IPS DF 6.9 (cell line): ENCODE data around the gene PON1.

Experiments used
- DNase-seq: peaks from one replicate; pipeline ENCODE4 v3.0.0-alpha.2; 2013; ENCODE audit warnings: low read depth, low spot score
- H3K27ac ChIP-seq: one replicate; pipeline ENCODE4 v1.5.1; 2013; ENCODE audit warnings: low read length, control low read depth
- H3K27me3 ChIP-seq: 2 replicates; pipeline ENCODE4 v1.6.1; 2013; ENCODE audit warnings: mild to moderate bottlenecking, low read length; ENCODE audit not compliant: control insufficient read depth, insufficient read depth
- H3K36me3 ChIP-seq: 2 replicates; pipeline ENCODE4 v1.6.1; 2013; ENCODE audit warnings: low read length; ENCODE audit not compliant: control insufficient read depth, insufficient read depth
- H3K4me1 ChIP-seq: 2 replicates; pipeline ENCODE4 v1.6.1; 2013; ENCODE audit warnings: low read length; ENCODE audit not compliant: control insufficient read depth, insufficient read depth
- H3K4me3 ChIP-seq: 2 replicates; pipeline ENCODE4 v1.5.1; 2013; ENCODE audit warnings: mild to moderate bottlenecking, low read length
- H3K9me3 ChIP-seq: 2 replicates; pipeline ENCODE4 v1.6.1; 2013; ENCODE audit warnings: low read length, inconsistent platforms; ENCODE audit not compliant: control insufficient read depth, insufficient read depth
- WGBS: extraction: QIAGEN DNeasy Blood & Tissue Kit; methylation state at CpG from one replicate; pipeline ENCODE4 v1.1.7; 2013; ENCODE audit warnings: mixed read lengths, missing lambda C conversion rate; ENCODE audit not compliant: insufficient read length, insufficient coverage; 5-methylcytosine and 5-hydroxymethylcytosine counted together

The PON1 gene

DNA sequence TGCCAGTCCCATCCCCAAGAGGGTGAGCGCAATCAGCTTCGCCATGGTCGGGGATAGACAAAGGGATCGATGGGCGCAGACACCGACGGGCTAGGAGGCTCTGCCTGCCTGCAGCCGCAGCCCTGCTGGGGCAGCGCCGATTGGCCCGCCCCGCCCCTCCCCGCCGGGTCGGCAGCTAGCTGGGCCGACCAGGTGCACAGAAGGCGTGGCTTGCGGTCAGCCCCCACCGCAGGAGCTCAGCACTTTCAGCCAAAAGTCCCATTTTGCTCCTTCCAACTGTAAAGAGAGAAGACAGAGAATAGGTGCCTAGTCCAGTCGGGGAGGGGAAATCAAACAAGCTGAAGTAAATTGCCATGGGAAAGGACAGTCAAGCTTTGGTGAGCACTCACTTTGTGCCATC, at the start of gene PON1:
Gene PON1 (minus strand): TSS at position 102 of the 400 bp plus-strand sequence. CDS start 57 bp downstream, at position 45.
- Histone ChIP-seq H3K27me3 (no peaks in the 10 kb centered on the region), H3K4me1 (no peaks in the 10 kb centered on the region), H3K27ac (no peak within 1 kb of the TSS), H3K36me3 (no peaks in the 10 kb centered on the region), H3K4me3 (no peak within 1 kb of the TSS), H3K9me3 (no peaks in the 10 kb centered on the region)
- no peak for DNase-seq
- WGBS, result no CpG with 5 or more reads among the region's 20 CpGs

- H3K4me3 ChIP-seq, result no peak overlapping the region
- H3K27ac ChIP-seq, result no peak overlapping the region
- WGBS, result no CpG with 5 or more reads among the region's 4 CpGs
- H3K27me3 ChIP-seq, result no peaks in the 10 kb centered on the region
- DNase-seq, result no peak
- H3K36me3 ChIP-seq, result no peaks in the 10 kb centered on the region
- H3K4me1 ChIP-seq, result no peaks in the 10 kb centered on the region
- H3K9me3 ChIP-seq, result no peaks in the 10 kb centered on the region; the same call in 1 of the 2 replicates
These were observed 49.0 kb upstream of the PON1 start for GRCh38 chr7:95373323-95373722.

DNA sequence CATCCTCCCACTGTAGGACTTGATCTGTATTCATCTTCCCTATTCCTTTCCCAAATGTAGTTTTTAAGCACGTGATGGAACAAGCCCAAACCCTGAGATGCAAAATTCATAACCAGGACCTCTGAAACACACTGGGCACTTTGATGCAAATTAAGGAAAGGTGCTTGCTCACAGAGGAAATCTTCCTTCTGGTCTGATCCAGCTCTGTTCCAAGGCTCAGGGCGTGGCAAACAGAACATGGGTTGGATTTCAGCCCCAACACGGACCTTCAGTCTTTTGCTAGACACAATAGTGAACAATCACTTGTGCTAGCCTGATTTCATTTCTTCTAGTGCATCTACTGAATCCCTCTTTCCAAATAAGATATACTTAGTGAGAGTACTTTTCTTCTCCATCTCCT, 43.9 kb upstream of the PON1 start:
- Histone ChIP-seq H3K36me3 (no peaks in the 10 kb centered on the region), H3K4me1 (no peaks in the 10 kb centered on the region), H3K4me3 (no peak overlapping the region), H3K27me3 (no peaks in the 10 kb centered on the region; the same call in 1 of the 2 replicates), H3K27ac (no peak overlapping the region), H3K9me3 (no peaks in the 10 kb centered on the region)
- no CpG with 5 or more reads among the region's 3 CpGs for WGBS
- DNase-seq, result no peak

DNA sequence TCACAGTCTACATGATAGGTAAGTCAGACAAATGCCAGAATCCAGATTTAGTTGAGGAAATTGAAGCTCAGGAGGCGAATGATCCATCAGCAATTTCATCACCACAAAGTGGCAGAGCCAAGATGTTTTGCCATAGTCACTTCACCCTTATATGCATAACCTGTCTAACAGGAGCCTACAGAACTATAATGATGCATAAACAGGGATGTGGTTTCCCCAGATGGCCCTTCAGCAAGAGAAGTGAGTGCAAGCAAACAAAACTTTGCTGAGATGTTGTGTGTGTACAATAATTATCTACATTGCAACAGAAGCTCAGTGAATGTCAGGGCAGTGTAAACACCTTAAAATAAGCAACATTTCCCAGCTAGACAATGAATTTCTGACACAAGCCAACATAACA, 43.3 kb upstream of the PON1 start:
- no peaks in the 10 kb centered on the region for H3K9me3 ChIP-seq
- no peak overlapping the region for H3K27ac ChIP-seq
- H3K4me3 ChIP-seq, result no peak overlapping the region
- no peak for DNase-seq
- no peaks in the 10 kb centered on the region for H3K36me3 ChIP-seq
- H3K27me3 ChIP-seq, result no peaks in the 10 kb centered on the region; the same call in 1 of the 2 replicates
- no CpG with 5 or more reads among the region's 1 CpG for WGBS
- no peaks in the 10 kb centered on the region for H3K4me1 ChIP-seq

GRCh38 chr7:95365151-95365550, 40.8 kb upstream of the PON1 start:
- H3K36me3 ChIP-seq, result no peaks in the 10 kb centered on the region
- H3K27ac ChIP-seq, result no peak overlapping the region
- no peaks in the 10 kb centered on the region for H3K9me3 ChIP-seq
- no peaks in the 10 kb centered on the region; the same call in 1 of the 2 replicates for H3K27me3 ChIP-seq
- no peak overlapping the region for H3K4me3 ChIP-seq
- DNase-seq, result no peak
- WGBS, result no CpG with 5 or more reads among the region's 1 CpG
- H3K4me1 ChIP-seq, result no peaks in the 10 kb centered on the region

- H3K27ac ChIP-seq, result no peak overlapping the region
- H3K27me3 ChIP-seq, result no peaks in the 10 kb centered on the region
- no peak overlapping the region for H3K4me3 ChIP-seq
- no peak for DNase-seq
- WGBS, result no CpG with 5 or more reads among the region's 3 CpGs
- H3K36me3 ChIP-seq, result no peaks in the 10 kb centered on the region
- H3K9me3 ChIP-seq, result no peaks in the 10 kb centered on the region
- H3K4me1 ChIP-seq, result no peaks in the 10 kb centered on the region
These were observed 33.3 kb upstream of the PON1 start for GRCh38 chr7:95357623-95358022.

GRCh38 chr7:95342642-95343307, 18.4 kb upstream of the PON1 start:
- Histone ChIP-seq H3K36me3 (no peaks in the 10 kb centered on the region), H3K9me3 (no peaks in the 10 kb centered on the region), H3K4me3 (no peak overlapping the region), H3K27me3 (no peaks in the 10 kb centered on the region), H3K27ac (no peak overlapping the region), H3K4me1 (no peaks in the 10 kb centered on the region; the same call in 1 of the 2 replicates)
- no CpG with 5 or more reads among the region's 4 CpGs for WGBS
- no peak for DNase-seq

DNA sequence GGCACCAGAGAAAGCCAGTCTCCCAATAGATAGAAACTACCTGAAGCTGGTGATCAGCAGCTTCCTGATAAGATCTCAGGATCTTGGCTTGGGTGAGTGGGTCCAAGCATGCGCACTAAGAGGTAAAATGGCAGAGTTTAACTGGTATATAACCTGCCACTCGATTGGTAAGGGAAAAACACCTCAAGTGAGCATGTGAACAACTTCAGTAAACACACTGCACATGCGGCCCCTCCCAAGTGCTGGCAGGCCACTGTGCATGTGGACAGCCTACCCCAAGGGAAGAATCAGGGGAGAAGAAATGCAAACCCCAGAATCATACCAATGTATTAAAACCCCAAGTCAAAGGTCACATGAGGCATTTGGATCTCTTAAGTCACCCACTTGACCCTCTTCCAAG, 17.7 kb upstream of the PON1 start:
- WGBS, result no CpG with 5 or more reads among the region's 3 CpGs
- Histone ChIP-seq H3K27ac (no peak overlapping the region), H3K9me3 (no peaks in the 10 kb centered on the region), H3K27me3 (no peaks in the 10 kb centered on the region), H3K36me3 (no peaks in the 10 kb centered on the region), H3K4me1 (no peaks in the 10 kb centered on the region; the same call in 1 of the 2 replicates), H3K4me3 (no peak overlapping the region)
- no peak for DNase-seq

GRCh38 chr7:95340491-95340890, 16.2 kb upstream of the PON1 start:
- Histone ChIP-seq H3K36me3 (no peaks in the 10 kb centered on the region), H3K9me3 (no peaks in the 10 kb centered on the region), H3K27ac (no peak overlapping the region), H3K27me3 (no peaks in the 10 kb centered on the region), H3K4me1 (no peaks in the 10 kb centered on the region; the same call in 1 of the 2 replicates), H3K4me3 (no peak overlapping the region)
- no peak for DNase-seq
- no CpG with 5 or more reads among the region's 2 CpGs for WGBS

GRCh38 chr7:95338832-95339231, 14.5 kb upstream of the PON1 start:
- Histone ChIP-seq H3K4me3 (no peak overlapping the region), H3K36me3 (no peaks in the 10 kb centered on the region), H3K4me1 (no peaks in the 10 kb centered on the region; the same call in 1 of the 2 replicates), H3K27ac (no peak overlapping the region), H3K27me3 (no peaks in the 10 kb centered on the region), H3K9me3 (no peaks in the 10 kb centered on the region)
- no CpG with 5 or more reads among the region's 3 CpGs for WGBS
- DNase-seq, result no peak

DNA sequence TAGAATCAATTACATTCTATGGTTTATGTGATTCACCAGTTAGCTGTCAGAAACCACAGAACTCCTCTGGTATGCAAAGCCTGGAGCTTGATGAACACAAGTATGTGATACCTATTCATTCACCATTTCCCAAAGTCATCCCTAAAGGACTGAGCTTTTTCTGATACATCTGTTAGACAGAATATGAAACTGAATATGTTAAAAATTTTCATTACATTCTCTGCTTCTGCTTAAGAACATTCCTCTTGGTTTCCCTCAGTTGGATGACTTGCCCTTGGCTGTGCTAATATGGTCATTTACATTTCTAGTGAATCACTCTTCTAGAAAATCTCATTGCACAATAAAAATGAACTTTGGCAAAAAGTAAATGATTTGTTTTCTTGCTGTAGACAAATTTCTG, 10.8 kb upstream of the PON1 start:
- H3K36me3 ChIP-seq, result no peaks in the 10 kb centered on the region
- no peaks in the 10 kb centered on the region for H3K27me3 ChIP-seq
- no peak overlapping the region for H3K27ac ChIP-seq
- H3K9me3 ChIP-seq, result no peaks in the 10 kb centered on the region
- H3K4me1 ChIP-seq, result no peaks in the 10 kb centered on the region
- no peak for DNase-seq
- H3K4me3 ChIP-seq, result no peak overlapping the region
